DMS 273 (cell line): Measurements from ENCODE around the gene TMEM91.
"Not testable (repeated sequence)": the region's sequence is repeated elsewhere in the genome, so short reads cannot be mapped to it uniquely, and the experiment has no call there.

Experiments used
- DNase-seq: peaks from one replicate; lab custom pipeline; 2025; ENCODE audit not compliant: unreplicated experiment; lab: John Stamatoyannopoulos, UW

TMEM91 gene

DNA sequence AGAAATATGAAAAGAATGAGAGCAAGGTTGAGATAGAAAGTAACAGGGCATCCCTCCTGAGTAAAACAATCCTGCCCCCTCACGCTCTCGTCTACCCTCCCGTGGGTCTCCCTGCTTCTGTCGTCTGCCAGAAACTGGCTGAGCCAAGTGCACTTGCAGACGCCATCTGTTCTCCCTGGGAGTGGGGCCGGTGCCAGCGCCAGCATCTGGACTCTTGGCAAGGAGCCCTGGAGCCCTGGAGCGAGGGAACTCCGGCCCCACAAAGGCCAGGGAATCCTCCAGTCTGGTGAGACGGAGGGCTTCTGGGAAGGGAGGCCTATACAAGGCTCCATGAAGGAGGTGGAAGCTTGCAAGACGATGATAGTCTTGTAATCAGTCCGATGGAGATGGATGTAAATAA, 2.3 kb upstream of the TMEM91 start:
- peak; percentile 98 for DNase-seq

DNA sequence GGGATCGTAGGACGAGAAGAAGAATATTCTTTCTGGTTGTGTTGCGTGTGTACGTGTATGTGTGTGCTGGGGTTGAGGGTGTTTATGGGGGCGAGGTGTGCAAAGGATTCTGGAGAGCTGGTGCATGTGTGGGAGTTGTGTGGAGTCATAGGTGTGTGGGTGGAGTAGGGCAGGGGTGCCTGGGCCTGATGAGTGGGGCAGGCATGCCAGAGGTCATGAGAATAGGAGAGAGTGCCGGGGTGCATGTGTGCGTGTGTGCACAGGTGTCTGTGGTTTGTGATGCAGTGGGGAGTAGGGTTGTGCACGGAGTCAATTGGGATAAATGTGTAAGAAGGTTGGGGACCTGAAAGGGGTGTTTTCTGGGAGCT, 649 bp downstream of the TMEM91 start:
- DNase-seq, result no peak

DNA sequence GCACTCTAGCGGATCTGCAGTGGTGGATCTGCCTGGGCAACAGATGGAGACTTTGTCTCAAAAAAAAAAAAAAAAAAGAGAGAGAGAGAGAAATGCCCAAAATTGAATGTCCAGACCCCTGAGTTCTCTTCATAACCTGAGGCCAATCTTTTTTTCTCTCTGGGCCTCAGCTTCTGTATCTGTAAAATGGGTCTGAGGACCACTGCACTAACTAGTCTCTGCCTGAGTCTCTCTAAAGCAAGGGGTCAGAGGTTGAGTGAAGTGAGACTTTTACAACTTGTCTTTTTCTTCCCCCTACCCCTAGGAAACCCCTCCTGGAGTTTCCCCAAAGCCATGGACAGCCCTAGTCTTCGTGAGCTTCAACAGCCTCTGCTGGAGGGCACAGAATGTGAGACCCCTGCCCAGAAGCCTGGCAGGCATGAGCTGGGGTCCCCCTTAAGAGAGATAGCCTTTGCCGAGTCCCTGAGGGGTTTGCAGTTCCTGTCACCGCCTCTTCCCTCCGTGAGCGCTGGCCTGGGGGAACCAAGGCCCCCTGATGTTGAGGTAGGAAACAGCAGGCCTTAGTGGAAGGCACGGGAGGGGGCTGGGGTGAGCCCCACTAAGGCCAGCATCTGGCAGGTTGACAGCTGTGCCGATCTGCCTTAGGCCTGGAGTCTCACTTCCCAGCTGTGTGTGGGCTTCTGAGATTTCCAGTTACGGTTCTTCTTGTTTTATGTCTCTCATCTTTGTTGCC, 1.8 kb downstream of the TMEM91 start:
- peak; percentile 90 for DNase-seq

DNA sequence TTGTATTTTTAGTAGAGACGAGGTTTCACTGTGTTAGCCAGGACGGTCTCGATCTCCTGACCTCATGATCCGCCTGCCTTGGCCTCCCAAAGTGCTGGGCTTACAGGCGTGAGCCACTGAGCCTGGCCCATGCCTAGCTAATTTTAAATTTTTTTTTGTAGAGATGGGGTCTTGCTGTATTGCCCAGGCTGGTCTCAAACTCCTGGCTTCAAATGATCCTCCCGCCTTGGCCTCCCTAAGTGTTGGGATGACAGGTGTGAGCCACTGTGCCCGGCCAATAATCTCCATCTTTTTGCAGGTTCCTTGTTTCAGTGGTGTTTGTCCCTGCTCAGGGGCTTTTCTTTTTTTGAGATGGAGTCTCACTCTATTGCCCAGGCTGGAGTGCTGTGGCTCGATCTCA, 5.2 kb downstream of the TMEM91 start:
- DNase-seq, result not testable (repeated sequence)

DNA sequence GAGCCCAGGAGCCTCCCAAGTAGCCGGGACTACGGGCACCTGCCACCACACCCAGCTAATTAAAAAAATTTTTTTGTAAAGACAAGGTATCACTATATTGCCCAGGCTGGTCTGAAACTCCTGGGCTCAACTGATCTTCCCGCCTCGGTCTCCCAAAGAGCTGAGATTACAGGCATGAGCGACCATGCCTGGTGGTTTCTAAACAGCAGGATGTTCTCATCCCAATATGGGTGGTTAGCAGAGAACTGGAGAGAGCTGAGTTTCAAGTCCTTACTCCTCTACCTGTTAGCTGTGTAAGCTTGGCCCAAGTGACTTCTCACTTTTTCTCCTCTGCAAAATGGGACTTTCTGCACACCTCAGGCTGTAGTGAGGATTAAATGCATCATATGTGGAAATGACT, 8.0 kb downstream of the TMEM91 start:
- no peak for DNase-seq

DNA sequence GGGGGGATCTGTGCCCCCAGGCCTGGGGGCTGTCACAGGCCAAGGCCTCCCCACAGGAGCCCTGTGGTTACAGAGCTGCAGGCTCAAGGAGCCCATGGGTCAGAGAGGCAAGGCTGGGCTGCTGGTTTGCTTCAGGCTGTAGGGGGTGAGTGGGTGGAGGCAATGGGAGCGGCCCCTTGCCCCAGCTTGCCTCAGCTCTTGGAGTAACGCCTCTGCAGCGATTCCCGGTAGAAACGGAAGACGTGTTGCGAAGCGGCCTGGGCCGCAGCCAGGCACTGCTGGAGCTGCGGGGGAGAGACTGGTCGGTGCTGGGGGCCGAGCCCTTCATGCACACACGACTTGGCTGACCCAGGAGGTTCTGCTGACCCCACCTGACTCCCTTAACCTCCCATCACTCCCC, 10.1 kb downstream of the TMEM91 start:
- no peak for DNase-seq

DNA sequence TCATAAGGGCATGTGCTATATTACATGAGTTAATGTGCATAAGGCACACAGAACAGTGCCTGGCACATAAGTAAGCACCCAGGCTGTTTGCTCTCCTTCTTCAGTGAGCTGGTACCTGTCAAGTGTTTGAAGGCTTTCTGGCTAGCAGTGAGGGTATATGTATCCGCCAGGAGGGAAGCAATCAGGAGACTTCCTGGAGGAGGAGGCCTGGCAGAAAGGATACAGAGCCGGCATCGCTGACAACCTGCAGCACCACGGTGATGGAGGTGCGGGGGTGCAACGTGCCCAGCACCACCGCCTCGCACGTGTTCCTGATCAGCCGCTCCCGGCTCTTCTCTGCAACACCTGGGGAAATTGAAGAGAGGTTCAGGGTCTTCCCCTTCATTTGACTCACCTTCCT, 15.3 kb downstream of the TMEM91 start:
- DNase-seq, result no peak

DNA sequence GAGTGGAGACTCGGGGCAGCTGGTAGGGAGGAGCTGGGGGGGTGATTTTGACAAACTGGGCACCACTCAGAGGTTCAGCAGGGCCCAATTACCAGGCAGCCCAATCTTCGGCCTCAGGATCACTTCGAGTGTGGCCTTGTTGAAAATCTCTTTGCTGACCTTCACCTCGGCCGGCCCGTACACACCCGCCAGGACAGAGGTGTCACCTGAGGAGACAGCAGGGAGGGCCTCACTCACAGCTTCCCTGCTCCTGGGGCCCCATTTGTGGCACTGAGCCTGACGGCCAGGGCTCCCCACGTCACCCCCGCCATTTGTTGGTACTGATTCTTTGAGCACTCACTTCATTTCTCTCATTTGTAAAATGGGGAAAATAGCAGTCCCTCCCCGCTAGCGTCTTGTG, 16.4 kb downstream of the TMEM91 start:
- DNase-seq, result no peak

DNA sequence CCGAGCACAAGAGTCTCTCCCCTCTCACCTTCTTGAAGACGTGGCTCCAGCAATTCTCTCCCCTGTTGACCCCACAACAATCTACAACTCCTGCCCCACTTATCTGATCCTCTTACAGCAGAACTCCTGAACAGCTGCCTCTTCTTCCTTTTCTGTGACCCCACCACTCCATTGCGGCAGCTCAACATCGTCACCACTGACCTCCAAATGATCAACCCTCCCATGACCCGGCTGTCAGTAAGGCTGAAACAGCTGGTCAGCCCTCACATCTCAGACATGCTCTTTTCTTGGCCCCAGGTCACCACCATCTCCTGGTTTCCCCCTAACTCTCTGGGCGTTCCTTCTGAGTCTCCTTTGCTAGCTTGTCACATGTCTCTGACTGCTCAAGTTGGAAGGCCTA, 19.0 kb downstream of the TMEM91 start:
- DNase-seq, result no peak

DNA sequence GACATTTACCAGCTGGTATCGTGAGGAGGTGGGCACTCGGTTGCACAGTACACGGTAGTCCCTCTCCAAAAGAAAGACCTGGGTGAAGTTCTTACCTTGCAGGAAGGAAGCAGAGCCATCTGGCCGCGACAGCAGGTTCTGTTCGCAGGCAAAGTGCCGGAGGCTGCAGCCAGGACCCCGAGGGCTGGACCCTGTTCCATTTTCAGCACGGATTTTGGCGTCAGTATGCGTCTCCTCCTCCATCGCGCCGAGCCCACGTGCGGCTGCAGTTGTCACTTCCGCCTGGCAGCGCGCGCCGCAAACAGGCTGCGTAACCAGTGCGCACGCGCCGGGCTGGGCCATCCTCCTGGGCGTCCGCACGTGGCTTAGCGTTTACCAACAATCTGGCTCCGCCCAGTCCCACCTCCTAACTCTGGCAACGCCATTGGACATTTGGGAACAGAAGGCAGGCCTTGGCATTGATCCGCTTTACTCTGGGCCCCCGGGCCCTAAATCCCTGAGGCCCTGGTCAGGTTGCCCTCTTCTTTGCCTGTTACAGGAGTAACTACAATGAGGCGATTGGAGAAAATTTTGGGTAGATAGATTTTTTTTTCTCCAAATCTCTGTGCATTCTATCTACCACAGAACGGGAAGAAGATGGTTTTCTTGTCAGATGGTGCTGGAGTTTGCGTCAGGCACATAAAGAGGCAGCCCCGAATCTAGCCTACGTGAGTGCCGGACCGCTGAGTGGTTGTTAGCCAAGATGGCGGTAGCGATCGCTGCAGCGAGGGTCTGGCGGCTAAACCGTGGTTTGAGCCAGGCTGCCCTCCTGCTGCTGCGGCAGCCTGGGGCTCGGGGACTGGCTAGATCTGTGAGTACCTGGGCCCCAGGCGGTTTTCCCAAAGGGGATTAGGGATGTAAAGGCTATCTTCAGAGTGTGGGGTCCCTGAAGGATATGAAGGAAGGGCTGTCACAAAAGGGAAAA, 21.0 kb downstream of the TMEM91 start, which contains the start of the genes BCKDHA and EXOSC5:
Gene BCKDHA, plus strand, starts transcription at position 733 of the 964 bp plus-strand sequence. Its CDS starts 10 bp downstream, at position 743.
Gene EXOSC5, minus strand, starts transcription at position 274 of the 964 bp plus-strand sequence. Its CDS starts 31 bp downstream, at position 243.
- peak; percentile 100 for DNase-seq

DNA sequence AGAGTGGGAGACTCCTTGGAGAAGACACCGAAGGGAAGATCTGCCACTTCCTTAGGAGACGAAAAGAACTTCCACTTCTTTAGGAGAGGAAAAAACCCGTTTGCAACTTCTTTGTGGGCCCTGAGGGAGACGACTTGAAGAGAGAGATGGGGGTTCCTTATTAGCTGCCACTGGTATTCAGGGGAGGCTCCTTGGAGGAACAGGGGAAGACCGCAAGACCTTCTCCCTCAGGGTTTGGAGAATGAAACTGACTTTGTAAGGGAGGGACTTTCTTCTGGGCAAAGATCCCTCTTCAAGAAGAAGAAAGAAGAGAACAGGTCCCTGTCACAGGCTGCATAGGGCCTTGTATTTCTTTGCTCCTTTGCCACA, 21.7 kb downstream of the TMEM91 start:
- peak; percentile 50 for DNase-seq

DNA sequence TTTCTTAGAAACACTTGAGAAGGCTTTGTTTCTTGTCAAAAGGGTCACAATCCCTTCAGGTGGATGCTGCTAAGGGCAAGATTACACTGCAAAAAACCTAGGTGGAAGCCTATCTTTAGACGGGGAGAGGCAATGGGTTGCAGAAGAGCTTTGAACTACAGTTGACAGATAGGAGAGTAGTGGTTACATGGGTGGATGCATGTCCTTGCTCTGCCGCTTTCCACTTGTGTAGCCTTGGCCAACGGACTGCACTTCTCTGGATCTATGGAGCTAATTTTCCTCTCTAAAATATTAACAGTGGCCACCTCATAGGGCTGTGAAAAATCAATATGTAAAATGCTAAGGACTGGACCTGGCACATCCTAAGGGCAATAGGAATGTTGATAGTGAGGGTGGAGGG, 22.3 kb downstream of the TMEM91 start:
- no peak for DNase-seq

DNA sequence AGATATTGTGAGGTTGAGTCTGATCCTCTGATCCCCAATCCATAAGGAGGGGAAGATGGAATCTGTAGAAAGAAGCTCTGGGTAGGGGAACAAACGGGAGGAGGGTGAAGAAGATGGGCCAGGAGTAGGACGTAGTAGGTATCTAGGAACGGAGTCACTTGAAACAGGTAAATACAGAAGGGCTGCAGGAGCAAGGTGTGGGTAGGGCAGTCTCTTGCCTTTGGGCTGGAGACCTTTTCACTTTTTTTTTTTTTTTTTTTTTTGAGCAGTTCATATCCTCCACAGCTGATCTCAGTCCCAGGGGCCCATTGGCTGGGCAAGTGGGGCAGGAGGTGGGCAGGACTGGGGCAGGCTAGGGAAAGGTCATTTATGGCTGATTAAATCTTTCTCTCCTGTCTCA, 22.8 kb downstream of the TMEM91 start:
- no peak for DNase-seq

DNA sequence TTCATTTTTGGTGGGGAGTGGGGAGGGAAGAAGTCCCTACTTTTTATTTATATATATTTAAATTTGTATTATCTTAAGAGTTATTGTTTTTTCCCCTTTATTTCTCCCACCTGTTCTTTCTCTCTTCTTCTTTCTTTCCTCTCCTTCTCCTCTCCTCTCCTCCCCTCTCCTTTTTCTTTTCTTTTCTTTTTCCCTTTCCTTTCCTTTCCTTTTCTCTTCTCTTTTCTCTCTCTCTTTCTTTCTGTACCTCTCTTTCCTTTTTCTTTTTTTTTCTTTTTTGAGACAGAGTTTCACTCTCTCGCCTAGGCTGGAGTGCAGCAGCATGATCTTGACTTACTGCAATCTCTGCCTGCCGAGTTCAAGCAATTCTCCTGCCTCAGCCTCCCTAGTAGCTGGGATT, 23.2 kb downstream of the TMEM91 start:
- no peak for DNase-seq

DNA sequence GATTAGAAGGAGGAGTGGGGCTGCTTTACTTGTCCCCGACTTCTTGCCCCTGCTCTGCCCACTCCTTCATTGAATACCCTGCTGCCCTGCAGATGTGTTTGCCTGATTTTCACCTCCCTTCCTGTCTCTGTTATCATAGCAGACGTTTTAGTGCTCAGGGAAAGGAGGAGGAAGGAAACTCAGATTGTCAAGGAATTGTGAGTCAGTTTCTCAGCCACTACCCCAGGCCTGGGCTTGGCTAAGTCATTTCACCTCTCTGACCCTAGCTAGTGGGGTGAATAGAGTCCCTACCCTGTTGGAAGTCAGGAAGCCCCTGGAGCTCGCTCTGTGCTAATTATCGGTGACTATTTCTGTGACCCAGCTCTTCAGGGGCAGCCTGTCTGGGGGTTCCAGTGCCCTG, 25.1 kb downstream of the TMEM91 start:
- DNase-seq, result no peak

DNA sequence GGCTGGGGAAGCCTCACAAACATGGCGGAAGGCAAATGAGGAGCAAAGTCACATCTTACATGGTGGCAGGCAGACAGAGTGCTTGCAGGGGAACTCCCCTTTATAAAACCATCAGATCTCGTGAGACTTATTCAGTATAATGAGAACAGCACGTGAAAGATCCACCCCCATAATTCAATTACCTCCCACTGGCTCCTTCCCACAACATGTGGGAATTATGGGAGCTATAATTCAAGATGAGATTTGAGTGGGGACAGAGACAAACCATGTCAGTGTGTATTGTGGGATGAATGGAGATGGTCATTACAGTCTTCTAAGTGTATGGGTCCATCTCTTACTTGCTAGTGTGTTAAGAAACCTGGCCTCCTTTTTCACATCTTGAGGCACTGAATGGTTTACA, 25.7 kb downstream of the TMEM91 start:
- no peak for DNase-seq

DNA sequence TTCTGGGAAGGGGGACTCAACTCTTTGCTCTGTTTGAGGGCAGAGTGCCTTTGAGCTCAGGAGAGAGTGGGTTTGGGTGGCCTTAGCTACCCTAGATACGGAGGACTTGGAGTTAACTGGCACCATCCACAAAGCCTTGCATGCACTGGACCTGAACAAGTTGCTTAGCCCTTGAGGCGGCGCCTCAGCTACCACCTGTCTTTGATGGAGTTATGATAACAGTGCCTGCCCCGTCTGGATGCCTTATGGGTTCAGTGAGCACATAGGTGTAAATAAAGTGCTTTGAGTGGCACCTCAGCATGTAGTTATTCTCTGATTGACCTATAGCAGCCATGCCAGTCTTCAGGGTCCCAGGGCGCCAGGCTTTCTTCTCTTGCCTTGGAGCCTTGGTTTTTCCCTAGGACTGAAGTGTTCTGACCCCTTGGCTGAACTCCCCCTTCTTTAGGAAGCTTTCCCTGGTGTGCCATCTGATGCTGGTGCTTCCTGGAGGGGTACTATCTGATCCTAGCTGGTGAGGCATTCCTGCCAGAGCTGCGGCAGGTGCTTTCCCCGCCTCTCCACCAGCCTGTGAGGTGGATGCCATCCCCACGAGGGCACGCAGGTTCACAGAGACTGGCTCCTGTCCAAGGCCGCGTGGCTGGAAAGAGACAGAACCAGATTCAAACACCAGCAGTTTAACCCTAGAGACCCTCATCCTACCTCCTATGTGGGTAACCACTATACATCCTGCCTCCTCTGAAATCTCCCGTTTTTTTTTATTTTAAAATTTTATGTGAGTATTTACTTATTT, 27.0 kb downstream of the TMEM91 start:
- DNase-seq, result no peak

DNA sequence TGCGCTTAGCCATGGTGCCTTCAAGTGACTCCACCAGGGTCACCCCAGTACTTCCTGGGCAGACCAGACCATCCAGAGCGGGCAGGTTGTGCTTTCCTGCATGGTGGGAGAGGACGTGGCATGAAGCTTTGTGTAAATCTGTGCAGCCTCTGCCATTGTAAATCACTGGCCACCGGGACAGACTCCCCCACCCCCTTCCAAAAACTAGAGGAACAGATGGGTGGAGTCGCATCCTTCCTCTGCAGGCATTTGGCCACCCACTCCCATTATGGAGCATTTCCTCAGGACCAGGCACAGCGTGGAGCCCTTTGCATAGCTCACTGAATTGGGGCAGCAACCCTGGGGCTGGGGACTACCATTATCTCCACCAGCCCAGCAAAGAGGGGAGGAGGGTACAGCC, 29.4 kb downstream of the TMEM91 start:
- no peak for DNase-seq

DNA sequence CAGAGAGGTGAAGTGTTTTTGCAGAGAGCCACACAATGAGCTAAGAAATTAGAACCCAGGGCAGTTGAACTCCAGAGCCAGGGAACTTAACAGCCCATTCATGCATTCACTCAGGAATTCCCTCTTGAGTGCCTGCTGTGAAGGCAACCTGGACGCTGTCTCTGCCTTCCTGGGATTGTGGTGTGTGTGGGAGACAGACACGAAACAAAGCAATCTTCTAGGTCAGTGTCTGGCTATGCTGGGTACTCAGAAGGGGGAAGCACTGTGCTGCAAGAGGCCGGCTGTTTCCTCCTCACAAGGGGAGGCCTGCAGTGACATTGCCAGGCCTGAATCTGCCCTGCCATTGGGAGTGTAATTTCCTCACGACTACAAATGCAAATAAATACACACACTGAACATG, 30.9 kb downstream of the TMEM91 start:
- DNase-seq, result no peak

DNA sequence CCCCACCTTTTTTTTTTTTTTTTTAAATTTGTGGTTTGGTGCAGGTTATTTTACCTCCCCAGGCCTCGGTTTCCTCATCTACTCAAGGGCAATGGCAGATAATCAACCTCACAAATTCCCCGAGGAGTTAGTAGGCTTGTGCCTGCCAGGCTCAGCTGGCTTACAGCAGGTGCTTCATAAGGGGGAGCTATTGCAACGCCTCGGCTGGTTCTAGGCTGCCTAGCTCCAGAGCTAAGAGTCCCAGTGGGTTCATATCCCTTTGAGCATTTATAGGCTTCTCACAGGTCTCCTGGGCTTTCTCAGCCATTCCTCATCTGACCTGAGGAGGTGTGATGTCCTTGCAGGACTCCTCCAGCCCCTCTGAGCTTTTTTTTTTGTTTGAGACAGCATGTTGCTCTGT, 31.9 kb downstream of the TMEM91 start:
- DNase-seq, result peak; percentile 36

DNA sequence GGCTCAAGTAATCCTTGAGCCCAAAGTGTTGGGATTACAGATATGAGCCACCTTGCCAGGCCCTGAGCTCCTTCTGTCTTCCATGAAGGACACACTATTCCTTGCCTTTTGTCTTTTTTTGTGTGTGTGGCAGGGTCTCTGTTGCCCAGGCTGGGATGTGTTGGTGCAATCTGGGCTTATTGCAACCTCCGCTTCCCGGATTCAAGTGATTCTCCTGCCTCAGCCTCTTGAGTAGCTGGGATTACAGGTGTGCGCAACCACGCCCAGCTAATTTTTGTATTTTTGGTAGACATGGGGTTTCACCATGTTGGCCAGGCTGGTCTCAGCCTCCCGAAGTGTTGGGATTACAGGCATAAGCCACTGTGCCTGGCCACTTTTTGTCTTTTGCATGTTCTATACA, 32.5 kb downstream of the TMEM91 start:
- not testable (repeated sequence) for DNase-seq
